GM19239 (cell line): ENCODE data around the gene ZNF730.
A peak's percentile ranks its signal among the peaks of the same experiment; 100 is the strongest.
"Not testable (repeated sequence)": the region's sequence is repeated elsewhere in the genome, so short reads cannot be mapped to it uniquely, and the experiment has no call there.

Source experiments
- DNase-seq: peaks from one replicate; pipeline ENCODE4 v3.0.0; 2011; ENCODE audit warnings: low spot score; ENCODE audit not compliant: insufficient read length
- FAIRE-seq: peaks from 2 replicates; lab custom pipeline; 2011; peaks lifted over from hg19 to GRCh38; lab: Jason Lieb, UNC

Gene ZNF730

DNA sequence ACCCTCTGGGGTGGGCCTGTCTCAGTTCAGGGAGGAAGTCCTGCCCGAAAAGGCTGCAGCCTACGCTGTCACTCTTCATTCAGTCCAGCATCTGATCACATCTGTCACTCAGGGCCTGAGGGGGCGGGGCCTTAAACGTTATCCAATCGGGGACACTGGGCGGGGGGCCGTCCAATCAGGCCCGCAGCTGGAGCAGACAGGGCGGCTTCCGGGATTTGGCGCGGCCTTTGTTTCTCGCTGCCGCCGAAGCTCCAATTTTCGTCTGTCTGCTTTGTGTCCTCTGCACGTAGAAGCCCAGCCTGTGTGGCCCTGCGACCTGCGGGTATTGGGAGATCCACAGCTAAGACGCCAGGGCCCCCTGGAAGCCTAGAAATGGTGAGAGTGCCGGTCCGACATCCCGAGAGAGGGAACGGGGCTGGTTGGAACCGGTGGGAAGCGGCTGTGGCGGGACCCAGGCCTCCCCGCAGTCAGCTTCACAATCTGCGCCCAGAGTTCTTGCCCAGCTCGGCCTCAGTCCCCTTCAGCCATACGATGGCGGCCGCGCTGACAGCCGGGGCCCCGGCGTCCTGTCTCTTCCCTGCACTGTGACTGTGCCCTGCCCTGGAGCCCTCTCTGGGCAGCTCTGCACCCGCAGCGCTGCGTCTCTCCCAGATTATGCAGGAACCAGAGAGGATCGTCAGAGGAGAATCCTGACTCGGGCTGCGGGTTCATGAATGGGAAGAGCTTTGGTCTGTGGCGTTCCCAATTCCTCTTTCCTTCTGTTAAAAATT is at the start of gene ZNF730:
TSS of gene ZNF730 (plus strand) at position 224 of the 770 bp plus-strand sequence. CDS start at position 373, 149 bp downstream.
- DNase-seq (peak; percentile 19), FAIRE-seq (no peak)

DNA sequence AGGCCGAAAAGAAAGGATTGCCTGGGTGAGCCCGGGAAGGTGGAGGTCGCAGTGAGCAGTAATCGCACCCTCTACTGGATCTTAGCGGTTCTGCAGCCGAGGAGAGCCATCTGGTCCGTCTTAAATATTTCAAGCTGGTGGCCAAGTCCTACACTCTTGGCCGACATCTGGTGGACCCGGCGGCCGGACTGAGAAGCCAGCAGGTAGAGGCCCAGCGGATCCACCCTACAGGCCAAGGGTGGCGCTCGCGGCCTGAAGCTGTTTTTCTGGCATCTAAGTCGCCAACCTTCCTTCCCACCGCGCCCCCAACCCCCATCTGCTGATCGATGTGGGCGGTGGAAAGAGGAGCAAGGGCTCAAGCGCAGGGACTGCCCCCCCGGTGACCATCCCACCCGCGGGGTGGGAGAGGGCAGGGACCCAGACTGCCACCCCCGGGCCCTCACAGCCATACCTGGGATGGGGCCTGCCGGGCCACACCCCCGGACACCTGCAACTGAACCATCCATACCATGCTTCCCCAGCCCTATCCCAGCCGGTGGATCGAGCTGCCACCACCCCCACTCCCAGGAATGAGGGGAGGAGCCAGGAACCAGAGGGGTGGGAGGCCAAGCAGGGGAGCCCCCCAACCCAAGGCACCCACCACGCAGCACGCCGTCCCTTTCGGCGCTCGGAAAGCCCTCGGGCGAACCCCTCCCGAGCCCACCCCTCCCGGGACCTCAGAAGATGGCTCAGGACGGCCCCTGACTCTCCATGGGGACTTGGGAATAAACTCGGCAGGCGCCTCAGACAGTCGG is 46.3 kb upstream of the ZNF730 start:
- FAIRE-seq, result no peak
- no peak for DNase-seq

DNA sequence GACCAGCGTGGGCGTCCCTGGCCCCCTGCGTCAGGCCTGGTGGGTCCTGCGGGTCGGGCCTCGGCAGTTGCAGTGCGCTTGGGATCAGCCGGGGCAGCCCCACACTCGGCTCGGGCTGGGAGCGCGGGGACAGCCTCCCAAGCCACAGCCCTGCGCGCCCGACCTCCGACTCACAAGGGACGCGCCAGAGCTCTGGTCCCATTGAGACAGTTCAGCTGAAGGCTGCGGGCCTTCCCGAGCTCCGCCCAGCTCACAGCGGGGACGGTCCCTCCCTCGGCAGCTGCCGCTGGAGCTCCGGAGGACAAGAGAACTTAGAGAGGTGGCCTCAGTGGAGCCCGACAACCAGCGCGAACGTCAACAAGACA is 45.7 kb upstream of the ZNF730 start:
- DNase-seq (no peak), FAIRE-seq (peak; percentile 92)

DNA sequence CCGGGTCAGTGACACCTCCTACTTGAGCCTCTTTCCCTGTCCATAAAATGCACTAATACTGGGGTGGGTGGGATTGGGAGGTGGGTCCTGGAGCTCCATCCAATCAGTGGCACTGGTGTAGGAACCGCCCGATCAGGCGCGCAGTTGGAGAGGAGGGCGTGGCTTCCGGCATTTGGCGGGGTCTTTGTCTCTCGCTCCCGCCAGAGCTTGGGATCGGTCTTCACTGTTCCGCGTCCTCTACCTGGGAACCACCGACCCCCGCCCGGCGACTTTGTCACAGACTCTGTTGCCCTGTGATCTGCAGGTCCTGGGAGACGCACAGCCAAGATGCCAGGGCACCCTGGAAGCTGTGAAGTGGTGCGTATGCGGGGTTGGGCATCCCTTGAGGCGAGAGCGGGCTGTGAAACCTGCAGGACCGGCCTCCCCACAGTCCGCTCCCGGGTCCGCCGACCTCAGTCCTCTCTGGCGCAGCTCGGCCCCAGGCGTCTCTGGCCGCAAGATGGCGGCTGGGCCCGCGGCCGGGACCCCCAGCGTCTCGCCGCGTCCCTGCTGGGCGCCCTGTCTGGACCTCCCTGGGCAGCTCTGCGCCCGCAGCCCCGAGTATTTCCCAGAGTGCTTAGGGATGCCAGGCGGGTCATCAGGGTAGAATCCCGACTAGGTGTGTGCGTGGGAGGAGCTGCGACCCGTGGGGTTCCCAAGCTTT is 41.6 kb upstream of the ZNF730 start:
- no peak for DNase-seq
- no peak for FAIRE-seq

DNA sequence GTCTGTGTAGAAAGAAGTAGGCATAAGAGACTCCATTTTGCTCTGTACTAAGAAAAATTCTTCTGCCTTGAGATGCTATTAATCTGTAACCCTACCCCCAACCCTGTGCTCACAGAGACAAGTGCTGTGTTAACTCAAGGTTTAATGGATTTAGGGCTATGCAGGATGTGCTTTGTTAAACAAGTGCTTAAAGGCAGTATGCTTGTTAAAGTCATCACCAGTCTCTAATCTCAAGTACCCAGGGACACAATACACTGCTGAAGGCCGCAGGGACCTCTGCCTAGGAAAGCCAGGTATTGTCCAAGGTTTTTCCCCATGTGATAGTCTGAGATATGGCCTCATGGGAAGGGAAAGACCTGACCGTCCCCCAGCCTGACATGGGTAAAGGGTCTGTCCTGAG is 39.0 kb upstream of the ZNF730 start:
- not testable (repeated sequence) for DNase-seq, FAIRE-seq

DNA sequence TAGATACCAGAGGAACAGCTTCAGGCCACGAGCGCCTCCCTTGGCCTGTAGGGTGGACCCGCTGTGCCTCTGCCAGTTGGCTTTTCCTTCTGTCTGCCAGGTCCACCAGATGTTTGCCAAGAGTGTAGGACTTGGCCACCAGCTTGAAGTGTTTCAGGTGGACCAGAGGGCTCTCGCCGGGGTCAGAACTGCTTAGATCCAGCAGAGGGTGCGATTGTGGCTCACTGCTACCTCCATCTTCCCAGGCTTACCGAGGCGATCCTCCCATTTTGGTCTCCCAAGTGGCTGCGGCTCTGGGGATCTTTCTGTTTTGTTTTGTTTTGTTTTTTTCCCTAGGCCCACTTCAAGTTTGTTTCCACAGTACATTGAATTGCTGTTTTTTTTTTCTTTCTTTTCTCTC is 23.0 kb upstream of the ZNF730 start:
- no peak for DNase-seq

DNA sequence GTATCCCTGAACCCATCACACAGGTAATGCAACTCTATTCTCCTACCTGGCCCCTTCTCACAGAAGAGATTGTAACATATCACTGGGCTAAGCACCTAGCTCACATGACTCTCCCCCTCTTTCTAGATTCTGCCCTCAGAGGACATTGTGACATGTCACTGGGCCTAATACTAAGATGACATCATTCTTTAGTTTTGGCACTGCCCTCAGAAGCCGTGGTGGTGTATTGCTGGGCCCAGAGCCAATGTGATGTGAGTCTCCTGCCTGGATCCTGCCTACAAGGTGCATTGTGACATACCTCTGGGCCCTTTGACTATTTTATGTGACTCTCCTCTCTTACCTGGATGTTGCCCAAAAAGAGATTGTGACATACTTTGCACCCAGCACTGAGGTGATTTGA is 21.4 kb upstream of the ZNF730 start:
- no peak for FAIRE-seq

More for the DNA sequence above, 23.0 kb upstream of the ZNF730 start:
- no peak for FAIRE-seq

DNA sequence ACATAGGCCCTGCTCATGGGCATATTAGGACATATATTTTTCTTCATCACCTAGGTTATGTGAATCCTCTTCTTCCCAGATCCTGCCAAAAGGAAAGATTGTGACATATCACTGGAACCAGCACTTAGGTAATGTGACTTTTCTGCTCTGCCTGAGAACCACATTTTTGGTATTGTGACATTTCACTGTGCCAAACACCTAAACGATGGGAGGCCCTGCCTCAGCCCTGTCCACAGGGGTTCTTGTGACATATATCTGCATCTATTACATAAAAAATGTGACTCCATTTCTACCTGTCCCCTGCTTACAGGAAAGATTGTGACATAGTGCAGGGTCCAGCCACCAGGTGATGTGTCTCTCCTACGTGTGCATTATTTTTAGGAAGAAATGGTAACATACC is 18.5 kb upstream of the ZNF730 start:
- FAIRE-seq (no peak), DNase-seq (no peak)

More for the DNA sequence above, 21.4 kb upstream of the ZNF730 start:
- DNase-seq, result no peak

DNA sequence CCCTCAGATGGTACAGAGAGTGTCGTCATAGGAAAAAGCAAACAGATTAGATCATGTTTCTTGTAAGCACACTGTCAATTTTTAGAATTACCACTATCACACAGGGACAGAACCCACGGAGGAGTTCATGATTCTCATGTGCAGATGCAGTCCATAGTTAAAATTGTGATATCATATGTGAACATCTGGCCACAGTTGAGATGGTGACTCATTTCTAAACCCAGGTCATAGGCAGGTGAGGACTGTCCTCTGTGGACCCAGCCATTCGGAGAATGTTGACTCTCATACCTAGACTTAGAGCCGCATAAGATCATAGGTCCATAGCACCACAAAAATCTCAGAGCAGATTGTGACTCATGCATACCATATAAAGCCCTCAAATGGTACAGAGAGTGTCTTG is 17.8 kb upstream of the ZNF730 start:
- FAIRE-seq, result no peak
- DNase-seq, result no peak

DNA sequence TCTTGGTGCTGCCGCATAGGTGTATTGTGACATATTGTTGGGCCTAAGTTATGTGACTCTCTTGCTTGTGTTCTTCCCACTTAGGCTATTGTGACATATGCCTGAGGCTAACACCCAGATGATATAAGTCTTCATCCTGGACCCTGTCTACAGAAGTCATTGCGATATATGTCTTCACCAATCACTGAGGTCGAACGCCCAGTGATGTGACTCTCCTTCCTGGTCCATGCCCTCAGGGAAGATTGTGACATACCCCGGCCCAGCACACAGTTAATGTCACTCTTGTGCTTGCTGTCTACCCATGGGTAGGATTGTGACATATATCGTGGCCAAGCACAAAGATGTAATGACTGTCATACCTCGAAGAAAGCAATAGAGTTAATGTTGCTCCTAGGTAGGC is 16.9 kb upstream of the ZNF730 start:
- FAIRE-seq (no peak), DNase-seq (no peak)

DNA sequence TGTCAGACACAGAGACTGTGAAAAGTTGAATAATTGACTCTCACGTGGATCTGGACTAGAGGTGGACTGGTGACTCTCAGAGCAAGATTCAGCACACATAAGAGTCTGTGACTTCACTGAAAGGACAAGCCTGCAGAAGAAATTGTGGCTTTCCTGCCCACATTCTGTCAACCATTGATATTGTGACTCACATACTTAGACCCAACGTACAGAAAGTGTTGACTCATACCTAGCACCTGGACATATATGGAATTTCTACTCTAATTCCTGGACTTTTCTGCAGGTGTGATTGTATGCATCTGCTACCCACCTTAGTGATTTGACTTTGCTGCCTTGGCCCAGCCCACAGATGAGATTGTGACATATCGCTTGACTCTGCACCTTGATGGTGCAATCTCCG is 15.6 kb upstream of the ZNF730 start:
- DNase-seq (no peak), FAIRE-seq (no peak)

DNA sequence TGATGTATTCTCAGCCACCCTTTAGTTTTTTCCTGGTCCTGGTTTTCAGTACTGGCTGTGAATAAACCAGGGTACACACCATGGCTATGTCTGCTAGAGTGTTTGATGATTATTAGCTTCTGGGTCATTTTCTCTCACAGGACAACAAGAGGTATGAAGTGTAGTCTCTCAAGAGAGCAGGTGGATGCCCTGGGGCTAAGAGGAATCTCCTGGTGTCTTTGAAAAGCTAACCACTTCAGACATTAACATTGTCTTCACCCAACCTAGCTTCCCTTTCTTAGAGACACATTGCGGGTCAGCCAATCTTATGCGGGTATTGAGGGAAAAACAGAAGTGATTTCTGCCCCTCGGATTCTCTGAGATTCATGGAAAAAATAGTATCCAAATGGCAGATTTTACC is 1.6 kb downstream of the ZNF730 start:
- DNase-seq (no peak), FAIRE-seq (no peak)

DNA sequence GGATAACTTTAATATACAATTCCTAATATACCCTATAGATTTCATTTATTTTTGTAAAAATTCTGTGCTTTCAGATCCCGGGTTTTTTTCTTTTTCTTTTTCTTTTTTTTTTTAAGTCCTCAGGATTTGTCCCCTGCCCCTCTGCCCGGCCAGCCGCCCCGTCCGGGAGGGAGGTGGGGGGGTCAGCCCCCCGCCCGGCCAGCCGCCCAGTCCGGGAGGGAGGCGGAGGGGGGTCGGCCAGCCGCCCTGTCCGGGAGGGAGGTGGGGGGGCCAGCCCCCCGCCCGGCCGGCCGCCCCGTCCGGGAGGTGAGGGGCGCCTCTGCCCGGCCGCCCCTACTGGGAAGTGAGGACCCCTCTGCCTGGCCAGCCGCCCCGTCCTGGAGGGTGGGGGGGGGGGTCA is 17.4 kb downstream of the ZNF730 start:
- not testable (repeated sequence) for DNase-seq, FAIRE-seq

DNA sequence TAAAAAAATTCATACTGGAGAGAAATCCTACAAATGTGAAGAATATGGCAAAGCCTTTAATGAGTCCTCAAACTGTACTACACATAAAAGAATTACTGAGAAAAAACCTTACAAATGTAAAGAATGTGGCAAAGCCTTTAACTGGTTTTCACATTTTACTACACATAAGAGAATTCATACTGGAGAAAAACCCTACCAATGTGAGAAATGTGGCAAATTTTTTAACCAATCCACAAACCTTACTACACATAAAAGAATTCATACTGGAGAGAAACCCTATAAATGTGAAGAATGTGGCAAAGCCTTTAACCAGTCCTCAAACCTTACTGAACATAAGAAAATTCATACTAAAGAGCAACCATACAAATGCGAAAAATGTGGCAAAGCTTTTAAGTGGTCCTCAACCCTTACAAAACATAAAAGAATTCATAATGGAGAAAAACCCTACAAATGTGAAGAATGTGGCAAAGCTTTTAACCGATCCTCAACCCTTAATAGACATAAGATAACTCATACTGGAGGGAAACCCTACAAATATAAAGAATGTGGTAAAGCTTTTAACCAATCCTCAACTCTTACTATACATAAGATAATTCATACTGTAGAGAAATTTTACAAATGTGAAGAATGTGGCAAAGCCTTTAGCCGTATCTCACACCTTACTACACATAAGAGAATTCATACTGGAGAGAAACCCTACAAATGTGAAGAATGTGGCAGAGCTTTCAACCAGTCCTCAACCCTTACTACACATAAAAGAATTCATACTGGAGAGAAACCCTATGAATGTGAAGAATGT is 29.0 kb downstream of the ZNF730 start:
- no peak for DNase-seq
- no peak for FAIRE-seq

DNA sequence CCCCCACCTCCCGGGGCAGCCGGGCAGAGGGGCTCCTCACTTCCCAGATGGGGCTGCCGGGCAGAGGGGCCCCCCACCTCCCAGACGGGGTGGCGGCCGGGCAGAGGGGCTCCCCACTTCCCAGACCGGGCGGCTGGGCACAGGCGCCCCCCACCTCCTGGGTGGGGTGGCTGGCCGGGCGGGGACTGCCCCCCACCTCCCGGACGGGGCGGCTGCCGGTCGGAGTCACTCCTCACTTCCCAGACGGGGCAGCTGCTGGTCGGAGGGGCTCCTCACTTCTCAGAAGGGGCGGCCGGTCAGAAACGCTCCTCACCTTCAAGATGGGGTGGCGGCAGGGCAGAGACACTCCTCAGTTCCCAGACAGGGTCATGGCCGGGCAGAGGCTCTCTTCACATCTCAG is 43.9 kb downstream of the ZNF730 start:
- FAIRE-seq (no peak), DNase-seq (no peak)

DNA sequence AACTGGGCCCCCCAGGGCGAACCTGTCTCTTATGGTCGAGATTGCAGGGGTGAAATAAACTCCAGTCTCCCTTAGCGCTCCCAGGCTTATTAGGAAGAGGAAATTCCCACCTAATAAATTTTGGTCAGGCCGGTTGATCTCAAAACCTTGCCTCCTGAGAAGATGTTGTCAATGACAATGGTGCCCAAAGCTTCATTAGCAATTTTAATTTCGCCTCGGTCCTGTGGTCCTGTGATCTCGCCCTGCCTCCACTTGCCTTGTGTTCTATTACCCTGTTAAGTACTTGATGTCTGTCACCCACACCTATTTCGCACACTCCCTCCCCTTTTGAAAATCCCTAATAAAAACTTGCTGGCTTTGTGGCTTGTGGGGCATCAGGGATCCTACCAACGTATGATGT is 51.5 kb downstream of the ZNF730 start:
- not testable (repeated sequence) for DNase-seq, FAIRE-seq

DNA sequence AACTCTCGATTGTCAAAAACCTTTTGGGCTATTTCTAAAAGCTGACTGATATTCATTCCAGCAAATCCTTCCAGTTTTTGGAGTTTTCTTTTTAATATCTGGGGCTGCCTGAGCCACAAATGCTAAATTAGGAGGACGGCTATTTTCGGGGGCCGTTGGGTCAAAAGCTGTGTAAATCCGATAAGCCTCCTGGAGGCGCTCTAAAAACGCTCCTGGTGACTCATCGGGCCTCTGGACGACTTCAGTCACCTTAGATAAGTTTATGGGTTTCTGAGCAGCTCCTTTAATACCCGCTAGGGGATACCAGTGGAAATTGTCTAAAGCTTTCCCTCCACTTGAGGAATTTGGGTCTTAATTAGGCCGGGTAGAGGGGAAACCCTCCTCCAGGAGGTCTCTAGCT is 66.4 kb downstream of the ZNF730 start:
- no peak for DNase-seq
- FAIRE-seq, result no peak

DNA sequence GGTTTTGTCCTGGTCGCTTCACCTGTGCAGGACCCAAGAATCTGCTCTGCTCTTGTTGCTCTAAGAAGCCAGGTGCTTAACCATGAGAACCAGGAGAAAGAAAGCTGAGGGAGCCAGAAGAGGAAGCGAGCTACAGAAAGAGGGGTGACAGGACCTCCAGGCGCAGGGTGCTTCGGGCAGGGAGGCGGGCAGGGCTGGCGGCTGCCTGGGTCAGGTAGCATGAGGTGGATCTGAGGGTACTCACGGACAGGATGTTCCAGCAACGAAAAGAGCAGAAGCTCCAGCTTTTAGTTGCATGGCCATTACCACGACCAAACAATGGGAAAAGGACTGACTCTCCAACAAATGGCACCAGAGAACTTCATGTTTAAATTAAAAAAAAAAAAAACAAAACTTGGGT is 73.5 kb downstream of the ZNF730 start:
- no peak for DNase-seq
- FAIRE-seq, result no peak
